Activated naive CD8-positive, alpha-beta T cell treated with anti-CD3 and anti-CD28 coated beads for 36 hours (primary cell): ENCODE measurements around the gene NUP93. TPM values are rescaled to one million over a fixed set of nuclear protein-coding genes. Genes with fewer than 3 reads are reported as not detected.

Source experiments
- DNase-seq: peaks from one replicate; pipeline ENCODE4 v3.0.0; 2021
- H3K27ac Mint-ChIP-seq: one replicate; pipeline ENCODE4 v1.8.0; 2022; ENCODE audit warnings: mild to moderate bottlenecking, moderate library complexity, mixed read lengths
- H3K27me3 Mint-ChIP-seq: one replicate; pipeline ENCODE4 v1.8.0; 2022; ENCODE audit warnings: mild to moderate bottlenecking, mixed read lengths
- H3K36me3 Mint-ChIP-seq: one replicate; pipeline ENCODE4 v1.8.0; 2021; ENCODE audit warnings: mild to moderate bottlenecking, mixed read lengths
- H3K4me1 Mint-ChIP-seq: one replicate; pipeline ENCODE4 v1.8.0; 2021; ENCODE audit warnings: mixed read lengths
- H3K4me3 Mint-ChIP-seq: one replicate; pipeline ENCODE4 v1.8.0; 2022; ENCODE audit warnings: mild to moderate bottlenecking, moderate library complexity, mixed read lengths
- H3K9me3 Mint-ChIP-seq: one replicate; pipeline ENCODE4 v1.8.0; 2022; ENCODE audit warnings: mixed read lengths
- total RNA-seq, 2 experiments: library from RNA; stranded (reverse); gene quantifications; one replicate each; pipeline ENCODE4 v1.2.3, GENCODE V29; 2021

NUP93 gene
- total RNA-seq, 2 experiments from 2014 or later: 153 to 172 TPM

GRCh38 chr16:56747486-56748045 is 17.6 kb downstream of the NUP93 start:
- Mint-ChIP-seq H3K4me1 (peaks cover 41% of the 10 kb centered on the region), H3K4me3 (no peak overlapping the region), H3K27me3 (no peaks in the 10 kb centered on the region), H3K36me3 (peaks cover 30% of the 10 kb centered on the region), H3K27ac (no peak overlapping the region), H3K9me3 (no peaks in the 10 kb centered on the region)
- DNase-seq: no peak

- Mint-ChIP-seq H3K4me1 (peaks cover 39% of the 10 kb centered on the region), H3K27me3 (no peaks in the 10 kb centered on the region), H3K27ac (no peak overlapping the region), H3K36me3 (peaks cover 36% of the 10 kb centered on the region), H3K9me3 (no peaks in the 10 kb centered on the region), H3K4me3 (no peak overlapping the region)
- no peak for DNase-seq
Measured at GRCh38 chr16:56748191-56748590, 18.3 kb downstream of the NUP93 start.

GRCh38 chr16:56748826-56749225 is 18.9 kb downstream of the NUP93 start:
- no peak overlapping the region for H3K4me3 Mint-ChIP-seq
- no peak for DNase-seq
- H3K27me3 Mint-ChIP-seq: no peaks in the 10 kb centered on the region
- peaks cover 33% of the 10 kb centered on the region for H3K4me1 Mint-ChIP-seq
- H3K27ac Mint-ChIP-seq: peak overlapping the region; percentile 27
- peaks cover 41% of the 10 kb centered on the region for H3K36me3 Mint-ChIP-seq
- peaks cover under 1% of the 10 kb centered on the region for H3K9me3 Mint-ChIP-seq

DNA sequence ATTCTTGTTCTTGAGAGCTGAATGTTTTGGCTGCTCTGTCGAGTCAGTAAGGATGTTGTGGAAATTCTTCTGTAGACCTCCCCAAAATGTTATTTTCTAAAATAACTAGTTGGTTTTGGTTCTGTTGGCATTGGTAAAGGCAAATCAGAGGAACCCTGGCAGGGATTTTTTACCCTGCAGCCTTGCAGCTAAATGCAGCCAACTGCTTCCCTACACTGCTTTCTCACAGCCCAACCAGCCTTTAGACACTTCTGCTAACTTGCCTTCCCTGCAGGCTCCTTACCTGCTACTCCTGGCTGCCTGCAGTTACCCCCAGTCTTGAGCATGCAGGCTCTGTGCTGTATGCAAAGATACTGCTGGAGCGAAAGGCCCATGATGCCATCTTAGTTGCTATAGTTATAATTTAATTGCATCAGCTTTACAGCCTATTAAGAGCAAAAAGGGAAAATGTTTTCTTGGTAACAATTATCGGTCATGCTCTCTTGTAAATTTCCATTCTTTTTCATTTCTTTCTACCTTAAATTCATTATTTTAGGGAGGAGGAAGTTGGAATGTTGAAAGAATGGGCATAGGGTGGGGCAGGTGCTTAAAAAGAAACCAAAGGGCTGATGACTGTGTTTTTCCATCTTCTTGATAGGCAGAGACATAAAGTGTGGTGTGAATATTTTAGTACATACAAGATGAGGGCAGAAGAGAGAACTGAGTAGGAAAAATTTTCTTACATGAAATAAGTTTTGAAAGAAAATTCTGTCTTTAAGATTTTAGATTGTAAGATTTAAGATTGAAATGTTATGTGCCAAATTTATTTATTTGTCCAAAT is 20.0 kb downstream of the NUP93 start:
- no peak for DNase-seq
- H3K36me3 Mint-ChIP-seq: peaks cover 46% of the 10 kb centered on the region
- peaks cover 27% of the 10 kb centered on the region for H3K4me1 Mint-ChIP-seq
- peak overlapping the region; percentile 69 for H3K27ac Mint-ChIP-seq
- no peaks in the 10 kb centered on the region for H3K27me3 Mint-ChIP-seq
- peaks cover 5% of the 10 kb centered on the region for H3K9me3 Mint-ChIP-seq
- H3K4me3 Mint-ChIP-seq: no peak overlapping the region

GRCh38 chr16:56753410-56753809 is 23.5 kb downstream of the NUP93 start:
- Mint-ChIP-seq H3K27ac (no peak overlapping the region), H3K4me3 (no peak overlapping the region), H3K9me3 (peaks cover 5% of the 10 kb centered on the region), H3K4me1 (peaks cover 30% of the 10 kb centered on the region), H3K36me3 (peaks cover 56% of the 10 kb centered on the region), H3K27me3 (no peaks in the 10 kb centered on the region)
- DNase-seq: no peak

DNA sequence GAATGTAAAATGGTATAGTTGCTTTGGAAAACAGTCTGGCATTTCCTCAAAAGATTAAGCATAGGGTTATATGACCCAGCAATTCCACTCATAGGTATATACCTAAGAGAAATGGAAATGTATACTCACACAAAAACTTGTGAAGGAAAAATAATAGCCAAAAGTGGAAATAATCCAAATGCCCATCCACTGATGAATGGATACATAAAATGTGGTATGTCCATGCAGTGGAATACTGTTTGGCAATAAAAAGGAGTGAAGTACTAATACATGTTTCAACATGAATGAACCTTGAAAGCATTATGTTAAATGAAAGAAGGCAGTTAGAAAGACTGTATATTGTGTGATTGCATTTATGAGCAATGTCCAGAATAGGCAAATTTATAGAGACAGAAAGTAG is 25.1 kb downstream of the NUP93 start:
- H3K4me1 Mint-ChIP-seq: peaks cover 16% of the 10 kb centered on the region
- no peak overlapping the region for H3K27ac Mint-ChIP-seq
- no peak for DNase-seq
- peaks cover 56% of the 10 kb centered on the region for H3K36me3 Mint-ChIP-seq
- H3K4me3 Mint-ChIP-seq: no peak overlapping the region
- peaks cover 5% of the 10 kb centered on the region for H3K9me3 Mint-ChIP-seq
- no peaks in the 10 kb centered on the region for H3K27me3 Mint-ChIP-seq

- peaks cover 5% of the 10 kb centered on the region for H3K9me3 Mint-ChIP-seq
- no peak for DNase-seq
- H3K27ac Mint-ChIP-seq: no peak overlapping the region
- no peaks in the 10 kb centered on the region for H3K27me3 Mint-ChIP-seq
- peaks cover 10% of the 10 kb centered on the region for H3K4me1 Mint-ChIP-seq
- no peak overlapping the region for H3K4me3 Mint-ChIP-seq
- peaks cover 37% of the 10 kb centered on the region for H3K36me3 Mint-ChIP-seq
Measured at GRCh38 chr16:56758432-56758831, 28.5 kb downstream of the NUP93 start.

DNA sequence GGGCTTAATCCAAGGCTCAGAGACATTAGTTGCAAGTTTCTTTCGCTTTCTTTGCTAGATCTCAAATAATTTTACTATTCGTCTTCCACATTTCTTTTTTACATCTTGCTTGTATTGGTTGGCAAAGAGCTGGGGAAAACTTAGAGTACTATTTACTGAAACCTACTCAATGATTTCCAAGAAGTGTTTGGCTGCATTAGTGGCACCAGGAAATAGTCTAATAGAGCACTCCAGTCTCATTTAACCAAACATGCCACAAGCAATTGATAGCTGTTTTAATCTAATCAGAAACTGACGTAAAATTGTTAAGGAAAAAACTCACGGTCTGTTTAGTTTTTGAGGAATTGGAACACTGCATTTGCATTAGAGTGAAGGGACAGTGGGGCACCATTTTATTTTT is 29.0 kb downstream of the NUP93 start:
- H3K27me3 Mint-ChIP-seq: no peaks in the 10 kb centered on the region
- H3K36me3 Mint-ChIP-seq: peaks cover 35% of the 10 kb centered on the region

DNA sequence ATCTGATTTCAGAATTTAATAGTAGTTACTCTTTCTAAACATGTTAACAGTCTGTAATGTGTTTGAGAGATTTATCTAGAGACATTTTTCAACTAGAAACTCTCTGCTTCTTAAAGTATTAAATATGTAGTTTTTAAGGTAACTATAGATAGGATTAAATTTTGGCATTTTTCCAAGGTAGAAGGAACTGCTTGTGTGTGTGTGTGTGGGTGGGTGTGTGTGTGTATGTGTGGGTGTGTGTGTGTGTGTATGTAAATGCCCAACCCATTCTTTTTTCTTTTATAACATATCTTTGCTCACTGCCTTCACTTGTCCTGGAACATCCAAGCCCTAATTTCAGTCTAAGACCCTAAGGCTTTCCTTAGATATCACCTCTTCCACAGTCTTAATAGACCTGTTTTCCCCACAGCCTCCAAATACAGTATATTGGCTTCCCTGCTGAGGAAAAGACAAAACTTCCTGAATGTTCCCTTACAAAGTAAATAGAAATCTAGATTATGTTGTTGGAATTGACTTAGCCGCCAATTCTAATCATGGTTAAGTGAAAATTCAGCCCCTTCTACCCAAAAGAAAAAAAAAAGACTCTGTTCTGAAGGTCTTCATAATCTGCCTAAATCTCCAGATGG is 33.5 kb downstream of the NUP93 start:
- DNase-seq: no peak
- no peaks in the 10 kb centered on the region for H3K27me3 Mint-ChIP-seq
- H3K27ac Mint-ChIP-seq: no peak overlapping the region
- no peak overlapping the region for H3K4me3 Mint-ChIP-seq
- no peaks in the 10 kb centered on the region for H3K9me3 Mint-ChIP-seq
- peaks cover 13% of the 10 kb centered on the region for H3K4me1 Mint-ChIP-seq
- H3K36me3 Mint-ChIP-seq: peaks cover 26% of the 10 kb centered on the region

More for the DNA sequence above, 29.0 kb downstream of the NUP93 start:
- no peak for DNase-seq
- Mint-ChIP-seq H3K27ac (no peak overlapping the region), H3K4me1 (peaks cover 14% of the 10 kb centered on the region), H3K9me3 (peaks cover 3% of the 10 kb centered on the region), H3K4me3 (no peak overlapping the region)

DNA sequence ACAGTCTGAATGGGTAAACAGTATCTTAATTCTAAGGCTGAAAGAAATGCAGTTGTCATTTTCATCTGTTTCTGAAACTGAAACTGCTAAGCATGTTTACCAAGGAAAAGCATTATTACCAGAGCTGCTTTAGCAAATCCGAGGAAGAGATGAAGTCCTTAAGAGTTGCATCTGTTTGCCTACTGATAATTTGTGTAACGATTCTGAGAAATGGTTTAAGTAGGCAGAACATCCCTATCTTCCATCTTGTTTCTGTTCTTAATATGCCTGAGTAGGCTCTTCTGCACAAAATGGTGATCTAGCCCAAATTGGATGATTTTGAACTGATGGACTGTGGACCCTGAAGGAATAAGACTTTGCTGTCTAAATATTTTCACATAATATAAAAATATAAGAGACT is 34.9 kb downstream of the NUP93 start:
- no peak overlapping the region for H3K27ac Mint-ChIP-seq
- H3K9me3 Mint-ChIP-seq: no peaks in the 10 kb centered on the region
- no peaks in the 10 kb centered on the region for H3K27me3 Mint-ChIP-seq
- no peak overlapping the region for H3K4me3 Mint-ChIP-seq
- peaks cover 17% of the 10 kb centered on the region for H3K36me3 Mint-ChIP-seq
- peaks cover 13% of the 10 kb centered on the region for H3K4me1 Mint-ChIP-seq
- DNase-seq: no peak

GRCh38 chr16:56765949-56766348 is 36.0 kb downstream of the NUP93 start:
- Mint-ChIP-seq H3K4me3 (no peak overlapping the region), H3K27ac (no peak overlapping the region), H3K4me1 (peaks cover 22% of the 10 kb centered on the region), H3K9me3 (no peaks in the 10 kb centered on the region), H3K36me3 (peaks cover 20% of the 10 kb centered on the region), H3K27me3 (no peaks in the 10 kb centered on the region)
- DNase-seq: no peak

GRCh38 chr16:56767024-56767423 is 37.1 kb downstream of the NUP93 start:
- Mint-ChIP-seq H3K27ac (no peak overlapping the region), H3K27me3 (no peaks in the 10 kb centered on the region), H3K4me1 (peaks cover 33% of the 10 kb centered on the region), H3K4me3 (no peak overlapping the region), H3K36me3 (peaks cover 21% of the 10 kb centered on the region), H3K9me3 (no peaks in the 10 kb centered on the region)
- DNase-seq: no peak

- H3K27me3 Mint-ChIP-seq: no peaks in the 10 kb centered on the region
- H3K36me3 Mint-ChIP-seq: peaks cover 9% of the 10 kb centered on the region
- no peaks in the 10 kb centered on the region for H3K9me3 Mint-ChIP-seq
- H3K4me1 Mint-ChIP-seq: peaks cover 32% of the 10 kb centered on the region
- H3K27ac Mint-ChIP-seq: no peak overlapping the region
- no peak for DNase-seq
- no peak overlapping the region for H3K4me3 Mint-ChIP-seq
Measured at GRCh38 chr16:56769677-56770076, 39.7 kb downstream of the NUP93 start.

DNA sequence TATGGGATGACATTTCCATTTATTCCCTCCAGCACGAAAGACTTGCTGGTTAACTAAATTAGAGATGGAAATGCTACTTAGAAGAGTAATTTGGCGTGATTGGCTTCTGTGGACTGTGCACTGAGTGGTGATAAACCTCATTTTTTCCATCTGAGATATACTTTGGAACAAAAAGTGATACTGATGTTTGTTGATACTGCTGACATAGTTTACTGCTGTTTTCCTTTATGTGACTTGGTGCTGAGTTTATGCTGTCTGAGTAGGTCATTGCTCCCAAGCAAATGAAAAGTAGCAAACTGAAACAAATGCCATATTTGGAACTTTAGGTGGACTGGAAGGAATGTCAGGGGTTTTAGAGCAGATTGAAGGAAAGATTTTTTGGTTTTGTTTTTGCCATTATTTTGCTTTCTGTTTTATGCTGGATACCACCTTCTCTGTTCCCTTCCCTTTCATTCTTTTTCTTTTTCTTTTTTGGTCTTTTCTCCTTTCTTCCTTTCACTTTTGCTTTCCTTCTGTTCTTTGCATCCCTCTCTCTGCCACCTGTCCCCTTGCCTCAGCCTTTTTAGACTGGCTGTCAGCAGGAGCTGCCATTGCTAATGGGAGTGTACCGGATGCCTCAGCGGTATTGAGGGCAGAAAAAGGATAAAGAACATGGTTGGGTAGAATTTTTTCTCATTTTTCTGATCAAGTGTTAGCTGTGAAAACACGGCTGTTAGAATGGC is 41.8 kb downstream of the NUP93 start:
- no peak for DNase-seq
- peak overlapping the region; percentile 47 for H3K27ac Mint-ChIP-seq
- H3K36me3 Mint-ChIP-seq: peaks cover 9% of the 10 kb centered on the region
- H3K9me3 Mint-ChIP-seq: no peaks in the 10 kb centered on the region
- H3K27me3 Mint-ChIP-seq: no peaks in the 10 kb centered on the region
- H3K4me1 Mint-ChIP-seq: peaks cover 31% of the 10 kb centered on the region
- H3K4me3 Mint-ChIP-seq: peak overlapping the region; percentile 40

DNA sequence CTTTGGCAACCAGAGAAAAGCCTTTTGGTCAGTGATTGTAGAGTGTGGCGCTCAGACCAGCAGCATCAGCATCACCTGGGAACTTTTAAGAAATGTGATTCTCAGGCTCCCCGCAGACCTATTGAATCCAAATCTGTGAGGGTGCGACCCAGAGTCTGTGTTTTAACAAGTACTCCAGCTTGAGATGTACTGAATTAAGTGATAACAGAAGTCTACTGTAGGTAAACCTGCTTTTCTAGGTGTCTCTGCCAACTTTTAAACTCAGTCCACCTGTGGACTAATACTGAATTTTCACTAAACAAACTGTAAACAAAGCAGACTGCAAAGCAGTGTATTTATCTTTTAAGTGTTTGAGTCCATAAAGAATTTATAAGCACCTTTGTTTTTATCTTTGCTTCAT is 43.6 kb downstream of the NUP93 start:
- peaks cover 6% of the 10 kb centered on the region for H3K36me3 Mint-ChIP-seq
- H3K27ac Mint-ChIP-seq: no peak overlapping the region
- H3K27me3 Mint-ChIP-seq: no peaks in the 10 kb centered on the region
- no peaks in the 10 kb centered on the region for H3K9me3 Mint-ChIP-seq
- no peak overlapping the region for H3K4me3 Mint-ChIP-seq
- DNase-seq: no peak
- H3K4me1 Mint-ChIP-seq: peaks cover 36% of the 10 kb centered on the region
